HG02763 (cell line): ENCODE data around the gene CCDC69.
A peak's percentile ranks its signal among the peaks of the same experiment; 100 is the strongest.
"Not testable (repeated sequence)": the region's sequence is repeated elsewhere in the genome, so short reads cannot be mapped to it uniquely, and the experiment has no call there.

Experiments used
- ATAC-seq: cut with Tn5 transposase; IDR thresholded peaks from one replicate; pipeline ENCODE4 v1.9.1; 2021; ENCODE audit warnings: mild to moderate bottlenecking, moderate library complexity; ENCODE audit not compliant: unreplicated experiment

CCDC69 gene

DNA sequence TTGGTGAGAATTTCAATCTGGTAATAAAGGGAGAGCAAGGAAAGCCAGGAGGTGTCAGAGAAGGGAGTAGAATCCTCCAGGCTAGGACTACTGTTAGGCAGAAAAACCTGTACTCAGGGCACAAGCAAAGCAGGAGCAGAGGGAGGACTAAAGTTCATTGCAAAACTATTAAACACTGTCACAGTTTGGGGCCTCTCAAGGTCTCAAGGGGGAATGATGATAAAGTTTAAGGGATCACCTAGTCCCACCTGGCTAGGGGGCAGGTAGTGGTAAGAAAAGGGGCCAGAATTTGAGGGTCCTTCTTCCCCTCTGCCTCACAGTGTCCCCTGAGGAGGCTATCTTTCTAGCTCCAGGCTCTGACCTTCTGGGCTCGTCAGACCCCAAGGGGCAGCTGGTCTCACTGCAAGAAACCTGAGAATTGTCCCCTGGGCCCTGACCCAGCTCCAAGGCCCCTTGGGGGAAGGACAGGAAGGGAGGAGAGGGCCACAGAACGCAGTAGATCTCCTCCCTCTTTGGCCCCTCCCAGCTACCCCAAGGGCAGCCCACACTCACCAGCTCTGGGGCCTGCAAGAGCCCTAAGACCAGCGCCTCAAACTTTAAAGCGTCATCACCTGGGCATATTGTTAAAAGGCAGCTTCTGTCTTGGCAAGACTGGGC is 974 bp downstream of the CCDC69 start:
- ATAC-seq, result peak; percentile 58

- no peak for ATAC-seq
Observed at GRCh38 chr5:151222054-151222789, 1.7 kb downstream of the CCDC69 start.

GRCh38 chr5:151221574-151221973 is 2.3 kb downstream of the CCDC69 start:
- no peak for ATAC-seq

DNA sequence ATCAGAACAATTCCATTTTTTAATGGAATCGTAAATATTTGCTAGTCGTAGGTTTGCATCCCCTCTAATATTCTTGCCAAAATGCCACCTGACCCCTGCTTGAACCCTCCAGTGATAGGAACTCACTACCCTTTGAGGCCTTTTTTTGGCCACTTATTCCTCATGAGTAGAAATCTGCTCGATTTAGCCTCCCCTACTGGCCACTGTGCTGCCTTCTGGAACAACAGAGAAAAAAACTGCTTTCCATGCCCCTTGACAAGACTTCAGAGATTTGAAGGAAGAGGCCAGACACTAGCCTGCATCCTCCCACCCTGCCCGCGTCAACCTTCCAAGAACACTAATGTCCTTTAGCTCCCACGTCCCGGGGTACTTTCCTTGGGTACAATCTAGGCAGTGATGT is 4.1 kb downstream of the CCDC69 start:
- ATAC-seq, result no peak

GRCh38 chr5:151219138-151219537 is 4.8 kb downstream of the CCDC69 start:
- ATAC-seq, result no peak

DNA sequence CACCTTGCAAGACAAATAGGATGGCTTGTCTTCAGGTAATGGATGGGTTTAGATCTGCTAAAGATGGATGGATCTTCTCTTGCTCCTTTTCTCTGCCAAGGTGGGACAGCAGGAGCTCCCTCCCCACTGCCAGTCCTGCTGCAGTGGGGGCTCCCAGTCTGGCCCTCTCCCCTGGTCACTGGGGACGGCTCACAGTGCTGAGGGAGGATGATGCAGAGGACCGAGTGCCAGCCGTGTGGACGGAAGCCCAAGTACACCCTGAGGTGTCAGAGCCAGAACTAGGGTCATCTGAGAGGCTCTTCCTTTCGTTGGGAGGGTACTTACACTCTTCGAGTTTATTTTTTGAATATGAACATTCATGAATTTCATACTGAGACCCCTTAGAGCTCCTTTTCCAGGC is 5.7 kb downstream of the CCDC69 start:
- ATAC-seq, result no peak

DNA sequence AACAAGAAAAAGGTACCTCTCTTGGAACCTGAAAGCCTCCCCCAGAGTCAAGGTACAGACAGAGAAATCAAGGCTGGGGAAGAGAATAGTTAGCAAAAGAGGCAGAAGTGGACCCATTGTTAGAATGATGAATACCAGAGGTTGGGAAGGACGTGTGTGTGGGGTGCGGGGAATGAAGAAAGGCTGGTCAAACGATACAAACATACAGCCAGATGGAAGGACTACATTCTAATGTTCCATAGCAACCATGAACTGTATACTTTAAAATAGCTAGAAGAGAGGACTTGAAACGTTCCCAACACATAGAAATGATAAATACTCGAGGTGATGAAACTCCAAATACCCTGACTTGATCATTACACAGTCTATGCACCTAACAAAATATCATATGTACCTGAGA is 7.1 kb downstream of the CCDC69 start:
- ATAC-seq, result no peak

GRCh38 chr5:151215546-151215880 is 8.4 kb downstream of the CCDC69 start:
- ATAC-seq, result no peak

DNA sequence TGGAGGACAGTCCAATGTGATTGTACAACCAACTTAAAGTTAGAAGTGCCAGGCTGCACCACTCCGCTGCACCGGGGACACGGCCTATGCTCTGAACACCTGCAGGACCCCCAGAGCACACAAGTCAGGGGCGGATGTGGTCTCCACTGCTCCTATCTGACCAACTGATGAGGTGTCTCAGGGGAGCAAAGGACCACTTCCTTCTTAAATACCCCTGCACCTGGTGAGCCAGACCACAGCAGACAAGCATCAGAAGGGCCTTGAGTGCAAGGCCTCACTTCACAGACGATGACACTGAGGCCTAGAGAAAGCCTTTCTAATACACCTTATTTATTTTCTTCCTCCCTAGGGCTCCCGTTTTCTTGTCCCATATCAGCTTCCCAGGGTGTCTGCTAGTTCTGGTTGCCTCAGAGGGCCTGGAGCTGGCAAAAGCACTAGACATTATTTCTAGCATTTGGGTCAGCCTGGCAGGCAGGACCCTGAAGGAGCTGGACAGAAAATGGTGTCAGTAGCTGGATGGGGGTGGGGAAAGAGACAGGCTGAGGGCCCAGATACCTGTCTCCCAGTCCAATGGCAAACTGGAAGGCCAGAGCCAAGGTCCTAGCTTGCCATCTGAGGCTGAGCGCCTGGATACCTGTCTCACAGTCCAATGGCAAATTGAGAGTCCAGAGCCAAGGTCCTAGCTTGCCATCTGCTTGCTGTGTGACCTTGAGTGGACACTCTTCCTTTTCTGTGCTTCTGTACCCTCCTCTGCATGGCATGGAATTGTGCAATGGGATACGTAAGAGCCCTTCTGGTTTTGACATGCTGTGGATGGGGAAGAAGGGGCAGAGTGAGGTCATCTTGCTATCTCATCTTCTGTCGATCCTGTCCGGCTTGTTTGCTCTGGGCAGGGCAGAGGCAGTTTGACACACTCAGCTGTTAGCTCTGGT is 9.0 kb downstream of the CCDC69 start:
- ATAC-seq, result peak; percentile 55

GRCh38 chr5:151213803-151214613 is 9.9 kb downstream of the CCDC69 start:
- ATAC-seq, result peak; percentile 79

GRCh38 chr5:151212406-151212798 is 11.5 kb downstream of the CCDC69 start:
- ATAC-seq, result peak; percentile 2

GRCh38 chr5:151208481-151208914 is 15.4 kb downstream of the CCDC69 start:
- ATAC-seq, result no peak

GRCh38 chr5:151205411-151205810 is 18.5 kb downstream of the CCDC69 start:
- ATAC-seq, result no peak

DNA sequence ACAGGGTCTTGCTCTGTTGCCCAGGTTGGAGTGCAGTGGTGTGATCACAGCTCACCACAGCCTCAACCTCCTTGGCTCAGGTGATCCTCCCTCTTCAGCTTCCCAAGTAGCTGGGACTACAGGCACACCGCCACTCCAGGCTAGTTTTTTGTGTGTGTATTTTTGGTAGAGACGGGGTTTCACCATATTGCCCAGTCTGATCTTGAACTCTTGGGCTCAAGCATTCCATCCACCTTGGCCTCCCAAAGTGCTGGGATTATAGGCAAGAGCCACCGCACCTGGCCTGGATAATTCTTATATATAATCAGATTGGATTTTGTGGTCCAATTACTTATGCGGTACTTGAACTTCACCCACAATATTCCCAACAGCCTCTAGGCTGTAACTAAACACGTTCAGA is 19.8 kb downstream of the CCDC69 start:
- ATAC-seq, result no peak

DNA sequence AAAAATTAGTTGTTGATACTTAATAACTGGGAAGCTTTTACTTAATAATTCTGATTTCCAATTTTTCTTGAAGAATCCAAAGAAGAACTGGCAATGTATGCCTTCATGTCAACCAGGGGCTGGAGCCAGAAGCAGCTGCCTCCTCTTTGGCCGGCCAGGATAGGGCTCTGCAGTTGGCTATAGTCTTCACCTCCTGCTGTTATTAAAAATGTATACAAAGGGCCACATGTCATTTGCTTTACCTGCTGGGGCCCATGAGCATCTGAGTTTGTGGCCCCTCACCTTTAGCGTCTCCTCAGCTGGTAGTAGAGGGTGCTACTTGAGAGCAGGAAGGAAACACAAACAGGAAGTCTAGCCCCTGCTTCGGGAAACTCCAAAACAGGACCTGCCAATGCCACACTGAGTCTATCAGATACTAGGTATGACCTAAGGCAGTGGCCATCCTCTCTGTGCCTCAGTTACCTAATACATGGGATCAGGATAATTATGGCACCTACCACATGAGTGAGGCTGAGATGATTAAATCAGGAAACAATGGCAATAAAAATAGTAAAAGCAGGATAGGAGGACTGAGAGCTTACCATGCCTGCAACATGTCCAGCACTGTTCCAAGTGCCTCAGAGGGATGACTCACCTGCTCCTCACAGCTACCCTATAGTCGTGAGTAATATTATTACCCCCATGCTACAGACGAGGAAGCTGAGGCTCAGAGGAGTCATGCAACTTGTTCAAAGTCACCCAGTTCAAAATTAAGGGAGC is 21.3 kb downstream of the CCDC69 start:
- no peak for ATAC-seq

DNA sequence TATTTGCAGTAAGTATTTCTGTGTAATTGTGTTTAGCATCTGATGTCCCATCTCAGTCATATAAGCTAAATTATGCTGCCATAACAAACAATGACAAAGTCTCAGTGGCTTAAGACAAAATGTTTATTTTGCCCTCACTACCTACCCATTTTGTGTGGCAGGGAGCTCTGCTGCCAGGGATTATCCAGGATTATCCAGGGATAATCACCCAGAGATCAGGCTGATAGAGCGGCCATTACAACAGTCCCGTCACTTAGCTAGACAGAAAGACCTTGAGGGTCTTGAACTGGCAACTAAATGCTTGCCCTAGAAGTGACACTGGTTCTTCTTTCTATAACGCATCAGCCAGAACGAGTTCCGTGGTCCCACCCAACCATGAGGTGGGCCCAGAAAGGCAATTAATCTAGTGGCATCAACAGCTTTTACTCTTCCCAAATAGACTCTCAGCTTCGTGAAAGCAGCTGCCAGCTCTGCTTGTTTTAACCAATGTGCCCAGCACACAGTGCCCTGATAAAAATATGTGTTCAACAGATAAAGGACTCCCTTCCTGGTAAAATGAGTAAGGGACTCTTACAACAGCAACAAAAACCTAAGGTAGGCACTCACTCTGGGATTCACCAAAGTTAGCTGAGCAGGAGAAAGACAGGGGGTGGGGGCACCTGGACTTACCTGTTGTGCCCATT is 22.8 kb downstream of the CCDC69 start:
- no peak for ATAC-seq

DNA sequence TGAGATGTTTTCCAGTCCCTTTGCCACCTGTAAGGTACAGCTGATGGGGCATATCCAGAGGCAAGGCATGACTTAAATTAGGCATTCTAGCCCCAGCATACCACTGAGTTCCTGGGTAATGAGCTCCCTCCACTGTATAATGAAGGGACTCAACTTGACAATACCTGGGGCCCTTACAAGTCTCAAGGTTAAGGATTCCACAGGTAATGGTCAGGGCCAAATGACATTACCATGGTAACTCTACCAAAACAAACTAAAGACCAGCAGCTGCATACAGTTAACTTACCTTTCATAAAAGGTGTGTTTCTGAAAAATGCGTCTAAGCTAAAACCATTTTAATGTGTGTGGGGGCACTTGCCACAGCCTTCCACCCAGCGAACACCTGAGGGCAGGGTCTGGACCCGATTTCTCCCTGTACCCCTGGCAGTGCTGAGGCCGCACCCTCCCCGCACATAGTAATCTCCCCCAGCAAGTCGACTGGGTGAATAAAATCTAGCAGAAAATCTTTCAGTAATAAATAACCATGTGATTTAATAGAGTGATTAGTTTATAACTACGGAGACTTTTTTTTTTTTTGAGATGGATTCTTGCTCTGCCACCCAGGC is 24.2 kb downstream of the CCDC69 start:
- ATAC-seq, result no peak

DNA sequence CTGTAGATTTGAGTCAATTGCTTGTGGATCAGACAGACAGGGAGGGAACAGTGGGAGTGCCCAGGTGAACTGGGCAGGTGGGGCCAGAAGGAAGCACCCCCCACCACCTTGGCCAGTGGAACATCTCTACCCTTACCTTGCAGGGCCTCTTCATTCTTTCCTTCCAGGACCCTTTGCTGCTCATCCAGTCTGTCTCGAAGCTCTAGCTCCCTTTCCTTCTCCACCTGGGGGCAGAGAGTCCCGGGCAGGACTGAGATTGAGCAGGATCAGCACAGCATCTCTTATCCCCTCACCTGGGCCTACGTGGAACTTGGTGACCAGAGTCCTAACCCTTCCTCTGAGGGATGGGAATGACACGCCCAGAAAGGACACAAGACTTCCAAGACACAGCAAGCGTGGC is 25.0 kb downstream of the CCDC69 start:
- no peak for ATAC-seq

- ATAC-seq, result not testable (repeated sequence)
Observed at GRCh38 chr5:151197291-151197600, 26.6 kb downstream of the CCDC69 start.
